Erythroblast (primary cell): ENCODE measurements around the gene RNF180.

Experiments used
- GATA1 ChIP-seq: IDR thresholded peaks from 2 replicates; pipeline ENCODE4 v1.6.1; 2011; ENCODE audit warnings: low read depth, mild to moderate bottlenecking, control low read depth, low read length, moderate library complexity
- POLR2A ChIP-seq: IDR thresholded peaks from 2 replicates; pipeline ENCODE4 v1.6.1; 2011; ENCODE audit warnings: mild to moderate bottlenecking, low read length

DNA sequence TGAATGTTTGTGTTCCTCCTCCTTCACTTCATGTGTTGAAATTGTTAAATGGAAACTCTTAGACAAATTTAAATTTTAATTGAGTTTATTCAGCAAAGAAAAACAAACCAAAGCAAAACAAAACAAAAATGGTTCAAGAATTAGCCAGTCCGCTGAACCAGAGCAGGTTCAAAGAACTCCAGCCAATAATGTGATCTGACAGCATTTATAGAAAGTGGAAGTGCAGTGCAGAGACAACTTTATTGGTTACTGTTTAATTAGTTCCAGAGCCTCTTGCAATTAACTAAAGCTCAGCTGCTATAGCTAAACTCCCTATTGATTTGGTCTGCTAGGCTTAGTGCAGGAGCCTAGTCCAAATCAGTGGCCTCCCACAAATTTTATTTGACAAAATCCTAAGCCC is 132.9 kb downstream of the RNF180 start:
- TF ChIP-seq POLR2A (no peak), GATA1 (no peak)
